Peyer's patch (tissue), 4 donors: ENCODE measurements around the gene ITCH. TPM values are rescaled to one million over a fixed set of nuclear protein-coding genes. Genes with fewer than 3 reads are reported as not detected.
"Not testable (repeated sequence)": the region's sequence is repeated elsewhere in the genome, so short reads cannot be mapped to it uniquely, and the experiment has no call there.

ENCODE experiments used
- DNase-seq, 3 donors: peaks; one replicate each; pipeline ENCODE4 v3.0.0-alpha.2; 2017 to 2019
- H3K27ac ChIP-seq, 4 donors: fragments of 200-600 bp; sonication (generic); one replicate each; pipeline ENCODE4 v1.5.1; 2016 to 2019
- H3K27me3 ChIP-seq, 2 donors: fragments of 200-600 bp; sonication (generic); one replicate each; pipeline ENCODE4 v1.5.1; 2019
- H3K36me3 ChIP-seq, 3 donors: fragments of 200-600 bp; sonication (generic); one replicate each; pipeline ENCODE4 v1.5.1; 2016 to 2019
- H3K4me1 ChIP-seq, 4 donors: fragments of 200-600 bp; sonication (generic); one replicate each; pipeline ENCODE4 v1.5.1; 2016 to 2019
- H3K4me3 ChIP-seq, 4 donors: fragments of 200-600 bp; sonication (generic); 1 replicate in 3 of 4; 2 replicates in 1 of 4; pipeline ENCODE4 v1.5.1; 2016 to 2019; ENCODE audit warnings: mild to moderate bottlenecking in 1 of 4
- H3K9me3 ChIP-seq, 4 donors: fragments of 200-600 bp; sonication (generic); one replicate each; pipeline ENCODE4 v1.5.1; 2016 to 2019; ENCODE audit warnings: mild to moderate bottlenecking in 1 of 4
- CTCF ChIP-seq, 6 experiments: fragments of 450-650 bp in 4 of 6; fragments of 200-600 bp in 2 of 6; sonication (generic) in 1 of 6; IDR thresholded peaks; one replicate each; pipeline ENCODE4 v1.5.1; 2017 to 2019; ENCODE audit warnings: antibody characterized with exemption in 6 of 6, mild to moderate bottlenecking in 3 of 6, moderate library complexity in 1 of 6
- POLR2A ChIP-seq, 2 donors: fragments of 450-650 bp; IDR thresholded peaks; one replicate each; pipeline ENCODE4 v1.5.1; 2017; ENCODE audit warnings: antibody characterized with exemption in 2 of 2, mild to moderate bottlenecking in 2 of 2, moderate library complexity in 2 of 2
- total RNA-seq, 4 donors: library from RNA; depleted of rRNA; stranded (reverse); fragments of >200 nt; gene quantifications; one replicate each; pipeline ENCODE4 v1.1.0, GENCODE V29; 2016

The ITCH gene
- total RNA-seq, 4 donors from 2014 or later: 43.6 to 69.3 (median 59.8) TPM

DNA sequence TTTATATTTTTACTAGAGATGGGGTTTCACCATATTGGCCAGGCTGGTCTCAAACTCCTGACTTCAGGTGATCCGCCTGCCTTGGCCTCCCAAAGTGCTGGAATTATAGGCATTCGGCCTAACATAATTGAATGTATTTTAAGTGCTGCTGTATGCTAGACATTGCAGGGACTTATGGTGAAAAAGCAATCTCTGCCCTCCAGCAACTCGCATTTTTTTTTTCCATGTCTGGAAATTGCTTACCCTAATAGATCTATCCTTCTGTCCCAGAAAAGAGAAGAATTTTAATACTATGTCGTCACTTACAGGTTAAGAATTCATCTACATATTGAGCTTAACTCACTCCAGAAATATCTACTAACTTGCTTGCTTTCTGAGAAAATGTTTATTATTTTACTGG, 10.4 kb downstream of the ITCH start:
- H3K4me1 ChIP-seq: peaks cover 0 to 7% (median 2%) of the 10 kb centered on the region in 4 donors
- TF ChIP-seq POLR2A (IDR thresholded peaks at IDR 0.05): no peak

GRCh38 chr20:34374209-34374760, 11.2 kb downstream of the ITCH start:
- Histone ChIP-seq H3K9me3 (no peaks in the 10 kb centered on the region), H3K27ac (no peak overlapping the region), H3K27me3 (no peaks in the 10 kb centered on the region), H3K36me3 (peaks cover 0 to 45% (median 0%) of the 10 kb centered on the region in 3 donors), H3K4me3 (no peak overlapping the region), H3K4me1 (peaks cover 0 to 7% (median 2%) of the 10 kb centered on the region in 4 donors)
- TF ChIP-seq CTCF (IDR thresholded peaks at IDR 0.05) (no peak), POLR2A (IDR thresholded peaks at IDR 0.05) (no peak)
- no peak for DNase-seq

More for the DNA sequence above, 10.4 kb downstream of the ITCH start:
- no peak overlapping the region for H3K4me3 ChIP-seq
- H3K27me3 ChIP-seq: no peaks in the 10 kb centered on the region
- H3K9me3 ChIP-seq: no peaks in the 10 kb centered on the region
- H3K36me3 ChIP-seq: peaks cover 0 to 48% (median 0%) of the 10 kb centered on the region in 3 donors
- no peak for DNase-seq
- no peak overlapping the region for H3K27ac ChIP-seq

GRCh38 chr20:34375977-34376430, 12.9 kb downstream of the ITCH start:
- no peaks in the 10 kb centered on the region for H3K9me3 ChIP-seq
- H3K36me3 ChIP-seq: peaks cover 0 to 32% (median 0%) of the 10 kb centered on the region in 3 donors
- DNase-seq: peak in 1 of 3 donors; percentile 39
- no peak for TF ChIP-seq POLR2A (IDR thresholded peaks at IDR 0.05)
- TF ChIP-seq CTCF (IDR thresholded peaks at IDR 0.05): no peak
- no peak overlapping the region for H3K4me3 ChIP-seq
- peaks cover 0 to 7% (median 2%) of the 10 kb centered on the region in 4 donors for H3K4me1 ChIP-seq
- H3K27ac ChIP-seq: no peak overlapping the region
- no peaks in the 10 kb centered on the region for H3K27me3 ChIP-seq

GRCh38 chr20:34377072-34377847, 14.2 kb downstream of the ITCH start:
- Histone ChIP-seq H3K9me3 (no peaks in the 10 kb centered on the region), H3K36me3 (peaks cover 0 to 23% (median 0%) of the 10 kb centered on the region in 3 donors), H3K27ac (no peak overlapping the region), H3K4me1 (peaks cover 0 to 7% (median 2%) of the 10 kb centered on the region in 4 donors), H3K4me3 (no peak overlapping the region), H3K27me3 (no peaks in the 10 kb centered on the region)
- peak in 1 of 3 donors; percentile 8 for DNase-seq
- TF ChIP-seq CTCF (IDR thresholded peaks at IDR 0.05): no peak
- TF ChIP-seq POLR2A (IDR thresholded peaks at IDR 0.05): no peak

DNA sequence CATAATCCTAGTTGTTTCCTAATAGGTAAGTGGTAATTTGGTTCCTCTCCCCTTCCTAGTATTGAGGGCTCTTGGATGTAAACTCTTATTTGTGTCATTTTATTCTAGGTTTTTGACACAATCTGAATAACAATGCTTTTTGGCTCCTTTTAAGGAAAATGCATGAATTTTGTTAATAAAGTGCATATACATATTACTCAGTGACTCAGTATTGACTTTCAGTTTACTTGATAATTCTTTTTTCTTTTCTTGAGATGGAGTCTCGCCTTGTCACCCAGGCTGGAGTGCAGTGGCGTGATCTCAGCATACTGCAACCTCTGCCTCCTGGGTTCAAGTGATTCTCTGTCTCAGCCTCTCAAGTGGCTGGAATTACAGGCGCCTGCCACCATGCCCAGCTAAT, 19.1 kb downstream of the ITCH start:
- no peak overlapping the region for H3K27ac ChIP-seq
- TF ChIP-seq POLR2A (IDR thresholded peaks at IDR 0.05): no peak
- TF ChIP-seq CTCF (IDR thresholded peaks at IDR 0.05): no peak
- no peak overlapping the region for H3K4me3 ChIP-seq
- peaks cover 0 to 9% (median 0%) of the 10 kb centered on the region in 3 donors for H3K36me3 ChIP-seq
- H3K27me3 ChIP-seq: no peaks in the 10 kb centered on the region
- no peaks in the 10 kb centered on the region for H3K9me3 ChIP-seq
- DNase-seq: no peak
- peaks cover 0 to 17% (median 2%) of the 10 kb centered on the region in 4 donors for H3K4me1 ChIP-seq

GRCh38 chr20:34382877-34383455, 19.9 kb downstream of the ITCH start:
- DNase-seq, H3K27me3 ChIP-seq, H3K9me3 ChIP-seq, H3K4me3 ChIP-seq, H3K27ac ChIP-seq, H3K36me3 ChIP-seq: not testable (repeated sequence)
- peaks cover 0 to 21% (median 2%) of the 10 kb centered on the region in 4 donors for H3K4me1 ChIP-seq
